ENCODE results near the gene CHKB.

DNA sequence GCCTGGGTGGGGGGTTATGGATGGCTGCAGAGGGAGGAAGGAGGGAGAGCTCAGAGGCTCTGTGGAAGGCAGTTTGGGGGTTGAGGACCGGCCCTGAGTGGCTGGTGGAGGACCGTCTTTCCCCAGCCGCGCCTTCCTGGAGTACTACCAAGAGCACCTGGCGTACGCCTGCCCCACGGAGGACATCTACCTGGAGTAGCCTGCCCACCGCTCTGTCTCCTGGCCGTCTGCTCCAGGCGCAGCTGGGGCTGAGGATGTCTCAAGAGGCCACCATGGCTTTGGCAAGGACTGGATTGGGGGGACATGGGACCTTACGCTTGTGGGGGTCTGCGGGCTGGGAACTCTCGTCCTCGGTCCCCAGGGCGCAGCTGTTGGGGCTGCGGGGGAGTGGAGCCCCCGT lies 27.9 kb upstream of the CHKB start:
- TF ChIP-seq, protein P1, sequence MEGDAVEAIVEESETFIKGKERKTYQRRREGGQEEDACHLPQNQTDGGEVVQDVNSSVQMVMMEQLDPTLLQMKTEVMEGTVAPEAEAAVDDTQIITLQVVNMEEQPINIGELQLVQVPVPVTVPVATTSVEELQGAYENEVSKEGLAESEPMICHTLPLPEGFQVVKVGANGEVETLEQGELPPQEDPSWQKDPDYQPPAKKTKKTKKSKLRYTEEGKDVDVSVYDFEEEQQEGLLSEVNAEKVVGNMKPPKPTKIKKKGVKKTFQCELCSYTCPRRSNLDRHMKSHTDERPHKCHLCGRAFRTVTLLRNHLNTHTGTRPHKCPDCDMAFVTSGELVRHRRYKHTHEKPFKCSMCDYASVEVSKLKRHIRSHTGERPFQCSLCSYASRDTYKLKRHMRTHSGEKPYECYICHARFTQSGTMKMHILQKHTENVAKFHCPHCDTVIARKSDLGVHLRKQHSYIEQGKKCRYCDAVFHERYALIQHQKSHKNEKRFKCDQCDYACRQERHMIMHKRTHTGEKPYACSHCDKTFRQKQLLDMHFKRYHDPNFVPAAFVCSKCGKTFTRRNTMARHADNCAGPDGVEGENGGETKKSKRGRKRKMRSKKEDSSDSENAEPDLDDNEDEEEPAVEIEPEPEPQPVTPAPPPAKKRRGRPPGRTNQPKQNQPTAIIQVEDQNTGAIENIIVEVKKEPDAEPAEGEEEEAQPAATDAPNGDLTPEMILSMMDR (IDR thresholded peaks at IDR 0.05; ENCODE audit: insufficient read depth, low read length, poor library complexity, severe bottlenecking), result no peak
- no peak for TF ChIP-seq EZH2phosphoT487 (conservative IDR thresholded peaks at IDR 0.05; ENCODE audit: low read length)

Measured in SU-DHL-6 (cell line).